Measurements from ENCODE around the gene CHSY1. TPM values are rescaled to one million over a fixed set of nuclear protein-coding genes. Genes with fewer than 3 reads are reported as not detected.

Gene CHSY1
- total RNA-seq, 1 experiment from 2014 or later = 59.1 TPM

GRCh38 chr15:101190092-101190595, 61.7 kb downstream of the CHSY1 start:
- Mint-ChIP-seq H3K9me3 (no peaks in the 10 kb centered on the region), H3K36me3 (peaks cover 7% of the 10 kb centered on the region; the same call in 1 of the 2 replicates), H3K27ac (peak overlapping the region; percentile 77), H3K27me3 (ENCODE audit: low read depth) (no peaks in the 10 kb centered on the region), H3K4me3 (no peak overlapping the region), H3K4me1 (peaks cover 81% of the 10 kb centered on the region)
- CTCF ChIA-PET = interaction anchor here (1.1 kb wide), 1 partner anchor 9 kb away, joined by 4 read pairs; no protein-coding TSS in a partner anchor
- ATAC-seq (no peak), DNase-seq (ENCODE audit: low spot score) (no peak)
- POLR2A ChIA-PET = no interaction called here
- no peak for TF ChIP-seq E2F4 (CRISPR knock-in tag; IDR thresholded peaks at IDR 0.05; ENCODE audit: borderline replicate concordance, low read depth)
- TF ChIP-seq ZNF138 (CRISPR knock-in tag; conservative IDR thresholded peaks at IDR 0.05) = no peak
- TF ChIP-seq TEAD4 (CRISPR knock-in tag; IDR thresholded peaks at IDR 0.05) = no peak
- TF ChIP-seq ZSCAN18 (CRISPR knock-in tag; IDR thresholded peaks at IDR 0.05) = no peak
- no peak for TF ChIP-seq AR (CRISPR knock-in tag; IDR thresholded peaks at IDR 0.05)
- TF ChIP-seq FOXJ3 (CRISPR knock-in tag; IDR thresholded peaks at IDR 0.05; ENCODE audit: borderline replicate concordance) = no peak
- TF ChIP-seq ETV6 (CRISPR knock-in tag; IDR thresholded peaks at IDR 0.05) = no peak
- TF ChIP-seq USF1 (CRISPR knock-in tag; IDR thresholded peaks at IDR 0.05) = no peak

- TF ChIP-seq USF2 (CRISPR knock-in tag; IDR thresholded peaks at IDR 0.05) = no peak
- no peak for TF ChIP-seq JAZF1 (CRISPR knock-in tag; IDR thresholded peaks at IDR 0.05)
- no peak for TF ChIP-seq ZNF425 (CRISPR knock-in tag; conservative IDR thresholded peaks at IDR 0.05)
- TF ChIP-seq NFYB (CRISPR knock-in tag; conservative IDR thresholded peaks at IDR 0.05; ENCODE audit: low read depth) = no peak
- TF ChIP-seq GRHL2 (CRISPR knock-in tag; IDR thresholded peaks at IDR 0.05; ENCODE audit: insufficient replicate concordance, severe bottlenecking) = no peak
- no peak for TF ChIP-seq SMAD4 (CRISPR knock-in tag; IDR thresholded peaks at IDR 0.05)
- no peak for TF ChIP-seq FOXP4 (CRISPR knock-in tag; IDR thresholded peaks at IDR 0.05)
- no peak for TF ChIP-seq HMGXB4 (CRISPR knock-in tag; IDR thresholded peaks at IDR 0.05)
- TF ChIP-seq MLX (CRISPR knock-in tag; IDR thresholded peaks at IDR 0.05) = no peak
- CTCF ChIA-PET = interaction anchor here (1.1 to 1.4 kb wide), 4 partner anchors 8 to 101 kb away, joined by 3 to 4 read pairs (median 4); no protein-coding TSS in a partner anchor
- DNase-seq (ENCODE audit: low spot score) = no peak
- H3K27ac Mint-ChIP-seq = peak overlapping the region; percentile 77
- no peak overlapping the region for H3K4me3 Mint-ChIP-seq
- POLR2A ChIA-PET = no interaction called here
- H3K36me3 Mint-ChIP-seq = peaks cover 9% of the 10 kb centered on the region; the same call in 1 of the 2 replicates
- H3K9me3 Mint-ChIP-seq = no peaks in the 10 kb centered on the region
- no peaks in the 10 kb centered on the region for H3K27me3 Mint-ChIP-seq (ENCODE audit: low read depth)
- peaks cover 82% of the 10 kb centered on the region for H3K4me1 Mint-ChIP-seq
- ATAC-seq = peak; percentile 6; the same call in 1 of the 2 replicates
Measured at GRCh38 chr15:101189409-101190091, 62.3 kb downstream of the CHSY1 start.

Measured in WTC11 (cell line).